SK-N-SH treated with all-trans-retinoic acid at 6 μM for 48 hours (cell line): ENCODE measurements around the gene ZNF488.

Source experiments
- SNAI2 ChIP-seq: fragments of 250-450 bp; sonication (Bioruptor Pico); IDR thresholded peaks from 2 replicates; pipeline ENCODE4 v1.5.0; 2020; ENCODE audit warnings: mild to moderate bottlenecking, moderate library complexity
- ZFP3 ChIP-seq: fragments of 250-450 bp; sonication (Bioruptor Pico); IDR thresholded peaks from 2 replicates; pipeline ENCODE4 v1.5.0; 2020; ENCODE audit warnings: mild to moderate bottlenecking, moderate library complexity

DNA sequence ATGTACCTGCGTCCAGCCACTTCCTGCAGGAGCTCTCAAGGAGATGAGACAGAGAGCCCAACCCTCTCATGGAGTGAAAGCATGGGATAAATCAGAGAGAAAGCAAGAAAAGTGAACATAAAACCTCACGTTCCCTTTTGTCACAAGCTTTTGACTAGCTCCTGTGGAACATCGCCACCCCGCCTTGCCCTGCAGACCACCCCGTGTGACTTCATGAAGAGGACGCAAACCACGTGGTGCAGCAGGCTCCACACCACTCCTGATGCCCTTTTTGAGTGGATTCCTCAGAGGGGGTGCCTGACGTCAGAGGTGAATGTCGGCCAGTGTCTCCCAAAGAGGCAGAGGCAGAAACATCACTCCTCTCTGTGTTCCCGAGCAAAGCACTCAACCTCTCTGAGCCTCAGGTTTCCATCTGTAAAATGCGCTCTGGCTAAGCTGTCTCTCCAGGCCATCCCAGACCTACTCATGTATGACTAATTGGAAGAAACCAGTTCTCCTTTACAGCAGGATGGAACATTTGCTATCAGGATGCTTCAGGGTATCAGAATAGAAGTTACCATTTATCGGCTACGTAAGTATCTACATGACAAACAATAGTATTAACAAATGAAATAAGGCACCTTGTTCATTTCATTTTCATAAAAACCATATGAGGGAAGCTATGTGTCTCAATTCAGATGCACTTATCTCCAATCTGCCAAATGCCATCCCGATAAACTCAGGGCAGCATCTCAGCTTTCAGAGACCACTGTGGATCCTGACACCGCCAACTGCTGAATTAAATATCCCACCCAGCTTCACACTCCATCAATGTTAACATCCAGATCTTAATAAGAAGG, 5.3 kb downstream of the ZNF488 start:
- TF ChIP-seq ZFP3 (CRISPR knock-in tag) = no peak
- TF ChIP-seq SNAI2 (CRISPR knock-in tag) = no peak
